Measurements from ENCODE around the gene SLC6A9. TPM values are rescaled to one million over a fixed set of nuclear protein-coding genes. Genes with fewer than 3 reads are reported as not detected.

The SLC6A9 gene
- total RNA-seq, 6 donors from 2014 or later = 5.6 to 23.1 (median 19.5) TPM

- no peak for ATAC-seq (ENCODE audit: low FRiP score in 2 of 2)
- H3K27ac ChIP-seq = no peak overlapping the region
- WGBS, 2 donors = 81 to 88% methylated on average over 4 to 13 of the region's 13 CpGs
- no peak overlapping the region for H3K4me3 ChIP-seq
- TF ChIP-seq, protein P1, sequence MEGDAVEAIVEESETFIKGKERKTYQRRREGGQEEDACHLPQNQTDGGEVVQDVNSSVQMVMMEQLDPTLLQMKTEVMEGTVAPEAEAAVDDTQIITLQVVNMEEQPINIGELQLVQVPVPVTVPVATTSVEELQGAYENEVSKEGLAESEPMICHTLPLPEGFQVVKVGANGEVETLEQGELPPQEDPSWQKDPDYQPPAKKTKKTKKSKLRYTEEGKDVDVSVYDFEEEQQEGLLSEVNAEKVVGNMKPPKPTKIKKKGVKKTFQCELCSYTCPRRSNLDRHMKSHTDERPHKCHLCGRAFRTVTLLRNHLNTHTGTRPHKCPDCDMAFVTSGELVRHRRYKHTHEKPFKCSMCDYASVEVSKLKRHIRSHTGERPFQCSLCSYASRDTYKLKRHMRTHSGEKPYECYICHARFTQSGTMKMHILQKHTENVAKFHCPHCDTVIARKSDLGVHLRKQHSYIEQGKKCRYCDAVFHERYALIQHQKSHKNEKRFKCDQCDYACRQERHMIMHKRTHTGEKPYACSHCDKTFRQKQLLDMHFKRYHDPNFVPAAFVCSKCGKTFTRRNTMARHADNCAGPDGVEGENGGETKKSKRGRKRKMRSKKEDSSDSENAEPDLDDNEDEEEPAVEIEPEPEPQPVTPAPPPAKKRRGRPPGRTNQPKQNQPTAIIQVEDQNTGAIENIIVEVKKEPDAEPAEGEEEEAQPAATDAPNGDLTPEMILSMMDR (IDR thresholded peaks at IDR 0.05) = no peak
- TF ChIP-seq EP300 (IDR thresholded peaks at IDR 0.05) (no peak), POLR2AphosphoS5 (IDR thresholded peaks at IDR 0.05) (no peak), POLR2A (IDR thresholded peaks at IDR 0.05) (no peak)
- no peaks in the 10 kb centered on the region for H3K4me1 ChIP-seq
- peaks cover 0 to 13% (median 3%) of the 10 kb centered on the region in 4 donors for H3K36me3 ChIP-seq
- no peaks in the 10 kb centered on the region for H3K9me3 ChIP-seq
- H3K27me3 ChIP-seq = no peaks in the 10 kb centered on the region
- DNase-seq = no peak
Measured at GRCh38 chr1:44019466-44019948, 11.8 kb downstream of the SLC6A9 start.

DNA sequence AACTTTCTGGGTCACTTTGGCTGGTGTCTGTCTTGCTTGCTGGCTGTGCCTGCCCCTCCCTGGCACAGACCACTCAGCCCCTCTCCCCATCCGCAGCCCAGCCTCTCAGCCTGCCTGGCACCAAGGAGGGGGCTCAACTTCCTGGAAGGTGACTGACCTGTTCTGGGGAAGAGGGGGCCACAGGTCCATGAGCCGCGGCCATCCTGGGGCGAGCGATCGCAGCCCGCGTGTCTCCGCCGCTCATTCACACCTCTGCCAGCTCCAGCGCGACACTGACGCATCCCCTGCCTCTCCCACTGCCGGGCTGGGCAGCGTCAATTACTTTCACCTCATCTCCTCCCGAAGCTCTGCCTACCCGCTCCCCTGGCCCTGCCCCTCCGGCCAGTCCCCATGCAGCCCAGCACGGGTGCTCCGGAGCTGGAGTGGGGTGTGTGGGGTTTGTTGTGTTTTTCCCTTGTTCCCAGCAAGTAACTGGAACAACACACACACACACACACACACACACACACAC lies 14.3 kb downstream of the SLC6A9 start:
- ATAC-seq (ENCODE audit: low FRiP score in 2 of 2) (no peak), DNase-seq (no peak)
- Histone ChIP-seq H3K9me3 (no peaks in the 10 kb centered on the region), H3K27me3 (no peaks in the 10 kb centered on the region), H3K4me1 (no peaks in the 10 kb centered on the region), H3K4me3 (no peak overlapping the region), H3K27ac (no peak overlapping the region), H3K36me3 (peaks cover 0 to 13% (median 0%) of the 10 kb centered on the region in 4 donors)
- TF ChIP-seq POLR2A (IDR thresholded peaks at IDR 0.05) = no peak
- TF ChIP-seq, protein P1 (IDR thresholded peaks at IDR 0.05) = no peak
- TF ChIP-seq POLR2AphosphoS5 (IDR thresholded peaks at IDR 0.05) = no peak
- TF ChIP-seq EP300 (IDR thresholded peaks at IDR 0.05) = no peak
- WGBS, 2 donors = 84 to 87% methylated on average over 18 to 20 of the region's 20 CpGs

- TF ChIP-seq, protein P1 (IDR thresholded peaks at IDR 0.05) = no peak
- TF ChIP-seq EP300 (IDR thresholded peaks at IDR 0.05) (no peak), POLR2AphosphoS5 (IDR thresholded peaks at IDR 0.05) (no peak), POLR2A (IDR thresholded peaks at IDR 0.05) (no peak)
- H3K4me3 ChIP-seq = no peak overlapping the region
- H3K36me3 ChIP-seq = peaks cover 0 to 12% (median 0%) of the 10 kb centered on the region in 4 donors
- H3K4me1 ChIP-seq = no peaks in the 10 kb centered on the region
- H3K27ac ChIP-seq = no peak overlapping the region
- WGBS, 2 donors = 85 to 94% methylated on average over 14 to 20 of the region's 20 CpGs
- H3K27me3 ChIP-seq = no peaks in the 10 kb centered on the region
- DNase-seq (no peak), ATAC-seq (ENCODE audit: low FRiP score in 2 of 2) (no peak)
- no peaks in the 10 kb centered on the region for H3K9me3 ChIP-seq
Measured at GRCh38 chr1:44016041-44016889, 15.0 kb downstream of the SLC6A9 start.

GRCh38 chr1:44015206-44015605 lies 16.1 kb downstream of the SLC6A9 start:
- Histone ChIP-seq H3K36me3 (peaks cover 0 to 2% (median 0%) of the 10 kb centered on the region in 4 donors), H3K4me1 (no peaks in the 10 kb centered on the region), H3K4me3 (no peak overlapping the region), H3K27me3 (no peaks in the 10 kb centered on the region), H3K27ac (no peak overlapping the region), H3K9me3 (no peaks in the 10 kb centered on the region)
- 72 to 80% methylated on average over 3 of the region's 3 CpGs for WGBS, 2 donors
- TF ChIP-seq POLR2AphosphoS5 (IDR thresholded peaks at IDR 0.05) = no peak
- TF ChIP-seq POLR2A (IDR thresholded peaks at IDR 0.05) = no peak
- TF ChIP-seq EP300 (IDR thresholded peaks at IDR 0.05) = no peak
- TF ChIP-seq, protein P1 (IDR thresholded peaks at IDR 0.05) = no peak
- no peak for ATAC-seq (ENCODE audit: low FRiP score in 2 of 2)
- DNase-seq = no peak

All from upper lobe of left lung (tissue), 6 donors.